Measurements from ENCODE around the gene ACVR2A. TPM values are rescaled to one million over a fixed set of nuclear protein-coding genes. Genes with fewer than 3 reads are reported as not detected.

ACVR2A gene
- total RNA-seq, 1 experiment from 2014 or later: 0.54 TPM

Other genes with a start within 250 kb of the ACVR2A start
- 16.7 and 33.9 TPM in 2 replicates for gene ORC4, start 175.7 kb downstream of the ACVR2A start, total RNA-seq (2014; rRNA removed; shearing (Covaris generic))
- 11.4 and 14.5 TPM in 2 replicates for gene MBD5, start 176.1 kb downstream of the ACVR2A start, total RNA-seq (2014; rRNA removed; shearing (Covaris generic))